Posterior cingulate gyrus (tissue), 11 donors: ENCODE results near the gene ESF1.
A peak's percentile ranks its signal among the peaks of the same experiment; 100 is the strongest.

Source experiments
- DNase-seq, 10 donors: peaks; one replicate each; pipeline versions ENCODE4 v3.0.0 to v3.0.0-alpha.2; 2020 to 2021; ENCODE audit warnings: mixed read lengths in 3 of 10
- intact Hi-C: fragments of 100-400 bp; cut with DNase I; formaldehyde crosslinking; loops from one replicate; pipeline ENCODE4 v1.15.1; 2023

The ESF1 gene, protein sequence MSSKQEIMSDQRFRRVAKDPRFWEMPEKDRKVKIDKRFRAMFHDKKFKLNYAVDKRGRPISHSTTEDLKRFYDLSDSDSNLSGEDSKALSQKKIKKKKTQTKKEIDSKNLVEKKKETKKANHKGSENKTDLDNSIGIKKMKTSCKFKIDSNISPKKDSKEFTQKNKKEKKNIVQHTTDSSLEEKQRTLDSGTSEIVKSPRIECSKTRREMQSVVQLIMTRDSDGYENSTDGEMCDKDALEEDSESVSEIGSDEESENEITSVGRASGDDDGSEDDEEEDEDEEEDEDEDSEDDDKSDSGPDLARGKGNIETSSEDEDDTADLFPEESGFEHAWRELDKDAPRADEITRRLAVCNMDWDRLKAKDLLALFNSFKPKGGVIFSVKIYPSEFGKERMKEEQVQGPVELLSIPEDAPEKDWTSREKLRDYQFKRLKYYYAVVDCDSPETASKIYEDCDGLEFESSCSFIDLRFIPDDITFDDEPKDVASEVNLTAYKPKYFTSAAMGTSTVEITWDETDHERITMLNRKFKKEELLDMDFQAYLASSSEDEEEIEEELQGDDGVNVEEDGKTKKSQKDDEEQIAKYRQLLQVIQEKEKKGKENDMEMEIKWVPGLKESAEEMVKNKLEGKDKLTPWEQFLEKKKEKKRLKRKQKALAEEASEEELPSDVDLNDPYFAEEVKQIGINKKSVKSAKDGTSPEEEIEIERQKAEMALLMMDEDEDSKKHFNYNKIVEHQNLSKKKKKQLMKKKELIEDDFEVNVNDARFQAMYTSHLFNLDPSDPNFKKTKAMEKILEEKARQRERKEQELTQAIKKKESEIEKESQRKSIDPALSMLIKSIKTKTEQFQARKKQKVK

GRCh38 chr20:13784893-13785715 lies at the start of gene ESF1, which contains the start of gene NDUFAF5:
Gene ESF1 (minus strand): TSS chr20:13784919. CDS start chr20:13783140, 1,779 bp downstream.
Gene NDUFAF5 (plus strand): TSS chr20:13785028. CDS start chr20:13785069, 41 bp downstream.
- DNase-seq = peak; percentile 91 to 99 (median 96)
- intact Hi-C loops = loop anchor here (5.0 kb wide), 1 partner anchor 148 kb away; the partner anchor contains the start of gene TASP1

- intact Hi-C loops = no loop called here
- DNase-seq = no peak
Observed at GRCh38 chr20:13831476-13831875, 46.8 kb upstream of the ESF1 start.

DNA sequence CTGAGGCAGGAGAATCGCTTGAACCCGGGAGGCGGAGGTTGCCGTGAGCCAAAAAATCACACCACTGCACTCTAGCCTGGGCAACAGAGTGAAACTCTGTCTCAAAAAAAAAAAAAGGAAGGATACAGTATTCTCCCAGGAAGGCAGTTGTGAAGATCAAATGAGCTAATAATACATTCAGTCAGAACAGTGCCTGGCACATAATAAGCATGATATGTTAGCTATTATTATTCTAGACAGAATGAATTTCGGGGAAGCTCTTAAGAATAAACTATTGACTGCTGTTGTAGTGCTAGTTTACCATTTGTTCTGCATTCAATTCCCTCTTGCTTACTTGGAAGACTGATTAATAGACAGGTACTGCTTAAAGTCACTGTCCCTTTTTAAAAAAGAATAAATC lies 40.7 kb upstream of the ESF1 start:
- intact Hi-C loops = loop anchor here (10.0 kb wide), 1 partner anchor 169 kb away; the partner anchor contains the start of genes MACROD2 and SEL1L2
- no peak for DNase-seq

GRCh38 chr20:13824459-13824858 lies 39.7 kb upstream of the ESF1 start:
- DNase-seq = no peak
- intact Hi-C loops = loop anchor here (10.0 kb wide), 1 partner anchor 170 kb away; the partner anchor contains the start of genes MACROD2 and SEL1L2

DNA sequence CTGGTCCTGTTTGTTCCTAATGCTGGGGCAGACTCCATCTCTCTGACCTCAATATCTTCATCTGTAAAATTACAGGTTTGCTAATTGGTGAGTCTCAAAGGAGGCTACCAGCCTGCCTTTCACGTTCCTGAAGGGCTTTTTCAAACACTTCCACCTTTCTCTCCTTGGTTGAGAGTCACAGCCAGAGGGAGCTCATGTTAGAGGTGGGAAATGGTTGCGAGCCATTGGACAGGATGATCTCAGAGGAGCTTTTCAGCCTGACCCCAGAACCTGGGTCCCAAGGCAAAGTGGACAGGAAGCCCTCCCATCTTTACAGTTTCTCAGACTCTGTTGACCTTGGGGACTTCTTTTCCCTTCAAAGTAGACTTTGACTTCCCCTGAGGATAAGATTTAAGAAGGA lies 37.7 kb upstream of the ESF1 start:
- intact Hi-C loops = loop anchor here (10.0 kb wide), 1 partner anchor 172 kb away; the partner anchor contains the start of genes MACROD2 and SEL1L2
- DNase-seq = no peak

- no peak for DNase-seq
- intact Hi-C loops = loop anchor here (10.0 kb wide), 1 partner anchor 173 kb away; the partner anchor contains the start of genes MACROD2 and SEL1L2
Observed at GRCh38 chr20:13821876-13822275, 37.2 kb upstream of the ESF1 start.

GRCh38 chr20:13819885-13820645 lies 35.3 kb upstream of the ESF1 start:
- intact Hi-C loops = loop anchor here (1.0 to 10.0 kb wide), 2 partner anchors 175 to 235 kb away; partner anchors contain the start of genes MACROD2 and SEL1L2

GRCh38 chr20:13817342-13817741 lies 32.6 kb upstream of the ESF1 start:
- intact Hi-C loops = no loop called here
- no peak for DNase-seq

More at GRCh38 chr20:13819885-13820645, 35.3 kb upstream of the ESF1 start:
- DNase-seq = peak in 1 of 10 donors; percentile 26

GRCh38 chr20:13816757-13817156 lies 32.0 kb upstream of the ESF1 start:
- no peak for DNase-seq
- intact Hi-C loops = no loop called here

GRCh38 chr20:13814672-13815071 lies 30.0 kb upstream of the ESF1 start:
- DNase-seq = no peak
- intact Hi-C loops = no loop called here

- intact Hi-C loops = no loop called here
- no peak for DNase-seq
Observed at GRCh38 chr20:13813910-13814309, 29.2 kb upstream of the ESF1 start.

- intact Hi-C loops = no loop called here
- DNase-seq = no peak
Observed at GRCh38 chr20:13810446-13810845, 25.7 kb upstream of the ESF1 start.

DNA sequence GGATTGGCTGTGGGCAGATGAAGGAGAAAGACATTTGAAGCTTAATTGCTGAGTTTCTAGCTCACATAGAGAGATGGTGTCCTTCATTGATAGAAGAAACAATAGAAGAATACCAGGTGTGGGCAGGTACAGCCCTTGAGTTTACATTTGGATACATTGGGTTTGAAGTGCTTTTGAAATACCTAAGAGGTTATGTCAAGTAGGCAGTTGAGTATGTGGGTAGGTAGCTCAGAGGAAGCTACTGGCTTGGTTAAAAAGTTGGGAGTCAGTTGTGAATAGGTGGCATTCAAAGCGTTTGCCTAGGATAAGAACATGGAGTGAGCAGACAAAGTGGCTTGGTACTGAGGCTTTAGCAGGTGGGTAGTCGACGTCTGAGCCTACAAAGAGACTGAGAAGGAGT lies 25.1 kb upstream of the ESF1 start:
- intact Hi-C loops = no loop called here

GRCh38 chr20:13809373-13809772 lies 24.7 kb upstream of the ESF1 start:
- intact Hi-C loops = no loop called here
- DNase-seq = no peak

More for the DNA sequence above, 25.1 kb upstream of the ESF1 start:
- no peak for DNase-seq

GRCh38 chr20:13800728-13801134 lies 16.0 kb upstream of the ESF1 start:
- intact Hi-C loops = no loop called here
- DNase-seq = peak; percentile 31 to 93 (median 66)

DNA sequence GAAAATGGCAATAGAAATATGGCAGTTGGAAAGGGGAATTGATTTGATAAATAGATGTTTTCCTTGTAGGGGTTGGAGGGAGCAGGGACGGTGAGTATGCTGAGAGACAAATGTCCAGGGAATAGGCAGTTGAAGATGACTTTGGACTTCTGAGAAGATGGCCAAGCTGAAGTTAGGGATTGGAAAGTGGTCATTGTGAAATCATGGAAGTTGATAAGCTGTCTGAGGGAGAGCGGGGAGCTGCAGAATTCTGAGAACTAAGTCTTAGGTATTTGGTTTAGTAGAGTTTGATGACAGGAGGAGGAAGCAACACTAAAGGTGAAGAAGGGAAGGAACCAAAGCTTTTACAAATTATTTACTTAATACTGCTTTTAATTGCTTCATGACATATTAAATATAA lies 15.3 kb upstream of the ESF1 start:
- intact Hi-C loops = no loop called here
- no peak for DNase-seq

DNA sequence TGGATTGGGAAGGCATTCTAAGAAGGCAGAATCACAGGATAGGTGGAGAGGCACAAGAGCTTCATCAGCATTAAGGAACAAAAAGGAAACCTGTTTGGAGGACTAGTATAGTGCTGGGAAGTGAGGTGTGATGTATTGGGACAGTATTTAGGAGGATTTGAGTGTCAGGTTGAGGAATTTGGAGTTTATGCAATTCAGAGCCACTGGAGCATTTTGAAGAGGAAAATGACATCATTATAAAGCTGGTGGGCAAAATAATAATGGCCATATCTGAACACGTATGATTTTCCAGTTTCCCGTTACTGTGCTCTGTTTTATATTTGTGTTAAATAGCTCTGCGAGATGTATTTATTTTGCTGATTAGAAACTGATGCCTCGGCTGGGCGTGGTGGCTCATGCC lies 14.3 kb upstream of the ESF1 start:
- intact Hi-C loops = no loop called here
- no peak for DNase-seq

DNA sequence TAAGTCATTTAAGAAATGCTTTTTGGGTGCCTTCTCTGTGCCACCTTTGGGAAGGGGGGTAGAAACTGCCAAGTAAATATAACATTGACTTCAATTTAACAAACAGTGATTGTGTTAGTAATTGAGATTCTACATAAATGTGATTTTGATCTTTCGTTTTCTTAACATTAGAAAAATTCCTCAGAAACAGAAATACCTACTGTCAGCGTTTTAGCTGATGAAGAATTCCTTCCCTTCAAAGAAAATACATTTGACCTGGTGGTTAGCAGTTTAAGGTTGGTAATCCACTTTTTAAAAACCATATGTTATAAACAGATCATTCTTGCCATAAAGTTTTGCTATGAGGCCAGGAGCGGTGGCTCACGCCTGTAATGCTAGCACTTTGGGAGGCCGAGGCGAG lies 9.9 kb upstream of the ESF1 start:
- intact Hi-C loops = no loop called here
- no peak for DNase-seq

DNA sequence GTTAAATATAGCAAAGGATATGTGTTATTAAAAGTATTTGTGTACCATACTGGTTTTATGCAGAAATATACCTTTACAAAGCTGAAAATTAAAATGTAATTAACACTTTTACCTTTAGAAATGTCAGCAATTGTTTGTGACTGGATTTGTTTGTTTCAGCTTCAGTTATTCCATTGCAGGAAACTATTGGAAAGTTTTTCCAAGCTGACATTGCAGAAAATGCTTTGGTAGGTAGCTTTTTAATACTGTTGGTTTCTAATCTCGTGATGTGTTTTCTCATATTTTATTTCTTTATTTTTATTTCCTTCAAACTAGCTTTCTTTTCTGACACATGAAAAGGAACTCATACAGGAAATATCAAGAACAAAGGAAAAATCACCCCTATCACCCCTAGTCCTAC lies 8.3 kb upstream of the ESF1 start:
- no peak for DNase-seq
- intact Hi-C loops = no loop called here
